HG02852 (cell line): Measurements from ENCODE around the gene DAGLB.
"Not testable (repeated sequence)": the region's sequence is repeated elsewhere in the genome, so short reads cannot be mapped to it uniquely, and the experiment has no call there.

Experiments used
- ATAC-seq: cut with Tn5 transposase; IDR thresholded peaks from one replicate; pipeline ENCODE4 v1.9.1; 2021; ENCODE audit warnings: mild to moderate bottlenecking, moderate library complexity; ENCODE audit not compliant: unreplicated experiment

DAGLB gene

GRCh38 chr7:6401536-6401935, 46.2 kb downstream of the DAGLB start:
- no peak for ATAC-seq

- ATAC-seq = not testable (repeated sequence)
These were observed 47.3 kb downstream of the DAGLB start for GRCh38 chr7:6400243-6401105.

- no peak for ATAC-seq
These were observed 48.4 kb downstream of the DAGLB start for GRCh38 chr7:6399351-6399750.

- ATAC-seq = no peak
These were observed 48.8 kb downstream of the DAGLB start for GRCh38 chr7:6398943-6399342.

GRCh38 chr7:6397759-6398495, 49.8 kb downstream of the DAGLB start:
- ATAC-seq = not testable (repeated sequence)

- no peak for ATAC-seq
These were observed 51.7 kb downstream of the DAGLB start for GRCh38 chr7:6395898-6396595.

GRCh38 chr7:6394114-6394513, 53.6 kb downstream of the DAGLB start:
- no peak for ATAC-seq

- no peak for ATAC-seq
These were observed 54.1 kb downstream of the DAGLB start for GRCh38 chr7:6393667-6394056.

- no peak for ATAC-seq
These were observed 54.8 kb downstream of the DAGLB start for GRCh38 chr7:6392712-6393666.

- no peak for ATAC-seq
These were observed 58.0 kb downstream of the DAGLB start for GRCh38 chr7:6389728-6390127.

GRCh38 chr7:6387734-6388294, 59.9 kb downstream of the DAGLB start:
- ATAC-seq = no peak

GRCh38 chr7:6386779-6387178, 61.0 kb downstream of the DAGLB start:
- no peak for ATAC-seq

GRCh38 chr7:6385909-6386560, 61.7 kb downstream of the DAGLB start:
- no peak for ATAC-seq

- no peak for ATAC-seq
These were observed 62.5 kb downstream of the DAGLB start for GRCh38 chr7:6385110-6385781.

- ATAC-seq = no peak
These were observed 63.4 kb downstream of the DAGLB start for GRCh38 chr7:6384327-6384726.

GRCh38 chr7:6382817-6383216, 64.9 kb downstream of the DAGLB start:
- ATAC-seq = no peak

- ATAC-seq = not testable (repeated sequence)
These were observed 65.9 kb downstream of the DAGLB start for GRCh38 chr7:6381846-6382245.

- ATAC-seq = no peak
These were observed 67.3 kb downstream of the DAGLB start for GRCh38 chr7:6380310-6381095.
